HCT116 (cell line): Measurements from ENCODE around the gene ACBD6. TPM values are rescaled to one million over a fixed set of nuclear protein-coding genes. Genes with fewer than 3 reads are reported as not detected.

ENCODE experiments used
- ATAC-seq: fragments of 200-7000 bp; cut with Tn5 transposase; 2 replicates; pipeline ENCODE4 v1.9.1; 2020; ENCODE audit warnings: mild to moderate bottlenecking, moderate library complexity
- BruUV-seq: library from RNA; stranded (reverse); fragments of 400-500 nt; replicated peaks from 2 replicates; lab custom pipeline; 2021; lab: Mats Ljungman, UMichigan
- CTCF ChIA-PET: fragments of 300-600 bp; sonication (Branson Sonifier 250); formaldehyde crosslinking; loops from one replicate; lab custom pipeline; 2021; ENCODE audit warnings: antibody characterized with exemption; lab: Charles Lee
- POLR2A ChIA-PET: fragments of 300-600, 350-600 bp; sonication (Branson Sonifier 250); formaldehyde crosslinking; loops from one replicate; lab custom pipeline; 2021; ENCODE audit warnings: antibody characterized with exemption; lab: Charles Lee
- RAD21 ChIA-PET, 2 experiments: fragments of 300-600 bp; sonication (Branson Sonifier 250); formaldehyde crosslinking; loops; one replicate each; lab custom pipeline; 2023; ENCODE audit warnings: low total read pairs in 2 of 2; ENCODE audit not compliant: uncharacterized antibody in 2 of 2, unreplicated experiment in 2 of 2, low non-redundant PET in 1 of 2; lab: Charles Lee
- DNase-seq: peaks from one replicate; pipeline ENCODE4 v3.0.0-alpha.2; 2010; ENCODE audit warnings: low read depth, low spot score
- H2AFZ ChIP-seq: fragments of 200-600 bp; shearing (Covaris generic), sonication (generic); 2 replicates; pipeline ENCODE4 v1.6.1; 2017; ENCODE audit warnings: low read depth, mixed run types, mixed read lengths, antibody characterized with exemption, low read length; ENCODE audit not compliant: poor library complexity, severe bottlenecking
- H3K27ac ChIP-seq: 2 replicates; pipeline ENCODE4 v1.5.1; 2012; ENCODE audit warnings: low read depth, low read length
- H3K27me3 ChIP-seq: fragments of 200-600 bp; sonication (generic); 2 replicates; pipeline ENCODE4 v1.6.1; 2016; ENCODE audit warnings: mixed run types, low read length, mixed read lengths; ENCODE audit not compliant: insufficient read depth
- H3K36me3 ChIP-seq, 2 experiments: fragments of 200-500 bp in 1 of 2; fragments of 200-600 bp in 1 of 2; sonication (Bioruptor generic) in 1 of 2; sonication (generic) in 1 of 2; 2 replicates each; pipeline versions ENCODE4 v1.5.1 to v1.6.1; 2014 to 2016; ENCODE audit warnings: low read length in 2 of 2, inconsistent platforms in 1 of 2, mixed read lengths in 1 of 2, mixed run types in 1 of 2; ENCODE audit not compliant: insufficient read depth in 2 of 2, control insufficient read depth in 1 of 2
- H3K4me1 ChIP-seq, 2 experiments: fragments of 200-600 bp in 1 of 2; sonication (generic) in 1 of 2; 2 replicates each; pipeline versions ENCODE4 v1.5.1 to v1.6.1; 2012 to 2017; ENCODE audit warnings: low read length in 2 of 2, inconsistent platforms in 1 of 2, mild to moderate bottlenecking in 1 of 2, mixed read lengths in 1 of 2, mixed run types in 1 of 2, moderate library complexity in 1 of 2; ENCODE audit not compliant: insufficient read depth in 2 of 2, control insufficient read depth in 1 of 2
- H3K4me2 ChIP-seq: fragments of 200-600 bp; sonication (generic); 2 replicates; pipeline ENCODE4 v1.6.1; 2017; ENCODE audit warnings: mixed run types, low read length, mixed read lengths
- H3K4me3 ChIP-seq, 2 experiments: fragments of 200-600 bp in 1 of 2; sonication (generic) in 1 of 2; replicated peaks in 1 of 2; 2 replicates each; pipeline ENCODE4 v1.5.1; 2011 to 2016; ENCODE audit warnings: low read length in 2 of 2, control low read depth in 1 of 2, low read depth in 1 of 2, mild to moderate bottlenecking in 1 of 2, mixed read lengths in 1 of 2, mixed run types in 1 of 2
- H3K79me2 ChIP-seq: fragments of 200-600 bp; sonication (generic); 2 replicates; pipeline ENCODE4 v1.6.1; 2017; ENCODE audit warnings: mild to moderate bottlenecking, mixed run types, low read length, moderate library complexity, mixed read lengths; ENCODE audit not compliant: insufficient read depth
- H3K9ac ChIP-seq: fragments of 200-600 bp; sonication (generic); 2 replicates; pipeline ENCODE4 v1.6.1; 2016; ENCODE audit warnings: low read length, mixed read lengths
- H3K9me2 ChIP-seq: fragments of 200-600 bp; sonication (generic), shearing (Covaris generic); 2 replicates; pipeline ENCODE4 v1.6.1; 2017; ENCODE audit warnings: mixed run types, mild to moderate bottlenecking, moderate library complexity; ENCODE audit not compliant: insufficient read depth
- H3K9me3 ChIP-seq, 2 experiments: fragments of 200-500 bp in 1 of 2; fragments of 200-600 bp in 1 of 2; sonication (Bioruptor generic) in 1 of 2; sonication (generic) in 1 of 2; 2 replicates each; pipeline ENCODE4 v1.6.1; 2014 to 2017; ENCODE audit warnings: low read length in 2 of 2, mixed read lengths in 2 of 2, inconsistent platforms in 1 of 2, low read depth in 1 of 2, mild to moderate bottlenecking in 1 of 2, mixed run types in 1 of 2, moderate library complexity in 1 of 2; ENCODE audit not compliant: control insufficient read depth in 1 of 2, insufficient read depth in 1 of 2
- H4K20me1 ChIP-seq: fragments of 200-600 bp; sonication (generic), shearing (Covaris generic); 2 replicates; pipeline ENCODE4 v1.6.1; 2017; ENCODE audit warnings: mixed run types, mild to moderate bottlenecking, moderate library complexity; ENCODE audit not compliant: insufficient read depth
- ATF3 ChIP-seq: IDR thresholded peaks from 2 replicates; pipeline ENCODE4 v1.6.1; 2012
- CEBPB ChIP-seq: IDR thresholded peaks from 2 replicates; pipeline ENCODE4 v1.6.1; 2012; ENCODE audit warnings: low read depth
- CTCF ChIP-seq, 3 experiments: fragments of 200-600 bp in 1 of 3; sonication (generic) in 1 of 3; IDR thresholded peaks in 2 of 3; conservative IDR thresholded peaks in 1 of 3; 2 replicates each; pipeline ENCODE4 v1.5.1; 2012 to 2017; ENCODE audit warnings: low read depth in 2 of 3, low read length in 2 of 3, antibody characterized with exemption in 1 of 3, borderline replicate concordance in 1 of 3, control low read depth in 1 of 3, mild to moderate bottlenecking in 1 of 3, mixed read lengths in 1 of 3, mixed run types in 1 of 3, moderate library complexity in 1 of 3; ENCODE audit not compliant: insufficient read depth in 1 of 3
- EGR1 ChIP-seq: IDR thresholded peaks from 2 replicates; pipeline ENCODE4 v1.6.1; 2012; ENCODE audit warnings: low read depth
- FOSL1 ChIP-seq: IDR thresholded peaks from 2 replicates; pipeline ENCODE4 v1.6.1; 2012; ENCODE audit warnings: low read depth
- JUND ChIP-seq: IDR thresholded peaks from 2 replicates; pipeline ENCODE4 v1.6.1; 2012
- POLR2AphosphoS5 ChIP-seq: IDR thresholded peaks from 2 replicates; pipeline ENCODE4 v1.6.1; 2011; ENCODE audit warnings: mild to moderate bottlenecking, low read depth, low read length, moderate library complexity
- RAD21 ChIP-seq: IDR thresholded peaks from 2 replicates; pipeline ENCODE4 v1.6.1; 2012; ENCODE audit warnings: low read depth, mild to moderate bottlenecking
- SIN3A ChIP-seq: IDR thresholded peaks from 2 replicates; pipeline ENCODE4 v1.6.1; 2012; ENCODE audit warnings: low read depth
- SP1 ChIP-seq: IDR thresholded peaks from 2 replicates; pipeline ENCODE4 v1.6.1; 2012; ENCODE audit warnings: low read depth
- TCF7L2 ChIP-seq: IDR thresholded peaks from 2 replicates; pipeline ENCODE4 v1.7.0; 2011; ENCODE audit warnings: borderline replicate concordance, inconsistent platforms; ENCODE audit not compliant: insufficient read depth, insufficient read length; ENCODE audit errors: extremely low read depth
- YY1 ChIP-seq: IDR thresholded peaks from 2 replicates; pipeline ENCODE4 v1.6.1; 2011; ENCODE audit warnings: low read length, low read depth, moderate library complexity, mild to moderate bottlenecking; ENCODE audit not compliant: insufficient replicate concordance; ENCODE audit errors: extremely low read depth
- ZFX ChIP-seq: fragments of 450-650 bp; IDR thresholded peaks from 2 replicates; pipeline ENCODE4 v1.6.1; 2017
- ZNF274 ChIP-seq: fragments of 200-500 bp; sonication (Bioruptor generic); IDR thresholded peaks from 2 replicates; pipeline ENCODE4 v1.6.1; 2014; ENCODE audit warnings: mild to moderate bottlenecking, low read depth, low read length, inconsistent platforms
- intact Hi-C: fragments of 100-400 bp; cut with micrococcal nuclease; formaldehyde crosslinking; loops from 2 replicates; pipeline ENCODE4 v1.10.0; 2022
- total RNA-seq: library from RNA; stranded (reverse); gene quantifications from one replicate; pipeline ENCODE4 v1.2.1, GENCODE V29; 2021; ENCODE audit not compliant: unreplicated experiment
- TF ChIP-seq, protein P1 (sequence below): IDR thresholded peaks from 2 replicates; pipeline ENCODE4 v1.6.1; 2011; ENCODE audit warnings: mild to moderate bottlenecking, low read length, moderate library complexity; ENCODE audit not compliant: insufficient replicate concordance; ENCODE audit errors: extremely low read depth
- TF ChIP-seq, protein P2 (sequence below): IDR thresholded peaks from 2 replicates; pipeline ENCODE4 v1.6.1; 2012; ENCODE audit warnings: low read depth
- TF ChIP-seq, protein P3 (sequence below): IDR thresholded peaks from 2 replicates; pipeline ENCODE4 v1.6.1; 2012

ACBD6 gene
- total RNA-seq, 1 experiment from 2014 or later, result 43.2 TPM

GRCh38 chr1:180425952-180426351, 76.4 kb downstream of the ACBD6 start:
- ATAC-seq (no peak), DNase-seq (no peak)

More at GRCh38 chr1:180425952-180426351, 76.4 kb downstream of the ACBD6 start:
- H3K4me2 ChIP-seq, result no peak overlapping the region
- RAD21 ChIA-PET, result no interaction called here
- H3K27me3 ChIP-seq, result no peaks in the 10 kb centered on the region
- H3K27ac ChIP-seq, result no peak overlapping the region
- H4K20me1 ChIP-seq, result 0 out of 2 replicates have a peak, but pooled peaks cover 4% of the 10 kb centered on the region
- H3K79me2 ChIP-seq, result peaks cover 22% of the 10 kb centered on the region
- no peak overlapping the region for H3K9ac ChIP-seq
- TF ChIP-seq SP1, result no peak
- no peak for TF ChIP-seq TCF7L2
- TF ChIP-seq, protein P1, sequence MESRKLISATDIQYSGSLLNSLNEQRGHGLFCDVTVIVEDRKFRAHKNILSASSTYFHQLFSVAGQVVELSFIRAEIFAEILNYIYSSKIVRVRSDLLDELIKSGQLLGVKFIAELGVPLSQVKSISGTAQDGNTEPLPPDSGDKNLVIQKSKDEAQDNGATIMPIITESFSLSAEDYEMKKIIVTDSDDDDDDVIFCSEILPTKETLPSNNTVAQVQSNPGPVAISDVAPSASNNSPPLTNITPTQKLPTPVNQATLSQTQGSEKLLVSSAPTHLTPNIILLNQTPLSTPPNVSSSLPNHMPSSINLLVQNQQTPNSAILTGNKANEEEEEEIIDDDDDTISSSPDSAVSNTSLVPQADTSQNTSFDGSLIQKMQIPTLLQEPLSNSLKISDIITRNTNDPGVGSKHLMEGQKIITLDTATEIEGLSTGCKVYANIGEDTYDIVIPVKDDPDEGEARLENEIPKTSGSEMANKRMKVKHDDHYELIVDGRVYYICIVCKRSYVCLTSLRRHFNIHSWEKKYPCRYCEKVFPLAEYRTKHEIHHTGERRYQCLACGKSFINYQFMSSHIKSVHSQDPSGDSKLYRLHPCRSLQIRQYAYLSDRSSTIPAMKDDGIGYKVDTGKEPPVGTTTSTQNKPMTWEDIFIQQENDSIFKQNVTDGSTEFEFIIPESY, result no peak
- TF ChIP-seq RAD21, result no peak
- TF ChIP-seq SIN3A, result no peak
- TF ChIP-seq ATF3, result no peak
- TF ChIP-seq, protein P2, sequence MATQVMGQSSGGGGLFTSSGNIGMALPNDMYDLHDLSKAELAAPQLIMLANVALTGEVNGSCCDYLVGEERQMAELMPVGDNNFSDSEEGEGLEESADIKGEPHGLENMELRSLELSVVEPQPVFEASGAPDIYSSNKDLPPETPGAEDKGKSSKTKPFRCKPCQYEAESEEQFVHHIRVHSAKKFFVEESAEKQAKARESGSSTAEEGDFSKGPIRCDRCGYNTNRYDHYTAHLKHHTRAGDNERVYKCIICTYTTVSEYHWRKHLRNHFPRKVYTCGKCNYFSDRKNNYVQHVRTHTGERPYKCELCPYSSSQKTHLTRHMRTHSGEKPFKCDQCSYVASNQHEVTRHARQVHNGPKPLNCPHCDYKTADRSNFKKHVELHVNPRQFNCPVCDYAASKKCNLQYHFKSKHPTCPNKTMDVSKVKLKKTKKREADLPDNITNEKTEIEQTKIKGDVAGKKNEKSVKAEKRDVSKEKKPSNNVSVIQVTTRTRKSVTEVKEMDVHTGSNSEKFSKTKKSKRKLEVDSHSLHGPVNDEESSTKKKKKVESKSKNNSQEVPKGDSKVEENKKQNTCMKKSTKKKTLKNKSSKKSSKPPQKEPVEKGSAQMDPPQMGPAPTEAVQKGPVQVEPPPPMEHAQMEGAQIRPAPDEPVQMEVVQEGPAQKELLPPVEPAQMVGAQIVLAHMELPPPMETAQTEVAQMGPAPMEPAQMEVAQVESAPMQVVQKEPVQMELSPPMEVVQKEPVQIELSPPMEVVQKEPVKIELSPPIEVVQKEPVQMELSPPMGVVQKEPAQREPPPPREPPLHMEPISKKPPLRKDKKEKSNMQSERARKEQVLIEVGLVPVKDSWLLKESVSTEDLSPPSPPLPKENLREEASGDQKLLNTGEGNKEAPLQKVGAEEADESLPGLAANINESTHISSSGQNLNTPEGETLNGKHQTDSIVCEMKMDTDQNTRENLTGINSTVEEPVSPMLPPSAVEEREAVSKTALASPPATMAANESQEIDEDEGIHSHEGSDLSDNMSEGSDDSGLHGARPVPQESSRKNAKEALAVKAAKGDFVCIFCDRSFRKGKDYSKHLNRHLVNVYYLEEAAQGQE, result no peak
- TF ChIP-seq, protein P3, sequence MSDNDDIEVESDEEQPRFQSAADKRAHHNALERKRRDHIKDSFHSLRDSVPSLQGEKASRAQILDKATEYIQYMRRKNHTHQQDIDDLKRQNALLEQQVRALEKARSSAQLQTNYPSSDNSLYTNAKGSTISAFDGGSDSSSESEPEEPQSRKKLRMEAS, result no peak
- no peak for TF ChIP-seq FOSL1
- TF ChIP-seq YY1, result no peak
- no peak for TF ChIP-seq CTCF (IDR thresholded peaks at IDR 0.05 in 2 of 3, conservative IDR thresholded peaks at IDR 0.05 in 1 of 3; ENCODE audit: borderline replicate concordance in 1 of 3, insufficient read depth in 1 of 3, low read depth in 2 of 3, low read length in 2 of 3)
- no peak for TF ChIP-seq CEBPB
- no peak for TF ChIP-seq JUND
- TF ChIP-seq EGR1, result no peak
- TF ChIP-seq ZFX, result no peak
- no peak for TF ChIP-seq ZNF274
- no peak for TF ChIP-seq POLR2AphosphoS5
- TF ChIP-seq, all 23 proteins: peak for 0
- no peak overlapping the region for H2AFZ ChIP-seq
- no peaks in the 10 kb centered on the region for H3K9me2 ChIP-seq
- no peak overlapping the region for H3K4me3 ChIP-seq
- peaks cover 0 to 6% of the 10 kb centered on the region in 2 experiments; a peak in 1 of 4 replicates for H3K36me3 ChIP-seq
- H3K9me3 ChIP-seq, result no peaks in the 10 kb centered on the region
- no TSS peak for BruUV-seq
- intact Hi-C loops, result no loop called here
- no peaks in the 10 kb centered on the region for H3K4me1 ChIP-seq
- CTCF ChIA-PET, result no interaction called here
- POLR2A ChIA-PET, result no interaction called here
